GM18505 (cell line): Measurements from ENCODE around the gene RELN.

Source experiments
- ATAC-seq: cut with Tn5 transposase; IDR thresholded peaks from one replicate; pipeline ENCODE4 v1.9.1; 2021; ENCODE audit not compliant: unreplicated experiment
- POLR2A ChIP-seq: IDR thresholded peaks from 4 replicates; pipeline ENCODE4 v1.6.1; 2011; ENCODE audit warnings: borderline replicate concordance; ENCODE audit not compliant: insufficient read depth, insufficient read length; ENCODE audit errors: extremely low read depth

The RELN gene

DNA sequence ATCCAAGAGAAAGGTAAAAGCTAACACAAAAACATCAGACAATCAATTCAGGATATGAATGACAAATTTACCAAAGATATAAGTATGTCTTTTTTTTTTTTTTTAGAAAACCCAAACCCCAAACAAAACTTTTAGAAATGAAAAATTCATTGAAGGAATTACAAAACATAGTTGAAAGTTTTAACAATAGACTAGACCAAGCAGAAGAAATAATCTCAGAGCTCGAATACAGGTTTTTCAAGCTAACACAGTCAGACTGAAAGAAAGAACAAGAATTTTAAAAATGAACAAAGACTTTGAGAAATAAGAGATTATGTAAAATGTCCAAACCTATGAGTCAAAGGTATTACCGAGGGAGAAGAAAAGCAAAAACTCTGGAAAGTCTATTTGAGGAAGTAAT is 345.1 kb downstream of the RELN start:
- ATAC-seq = no peak
- TF ChIP-seq POLR2A = no peak

DNA sequence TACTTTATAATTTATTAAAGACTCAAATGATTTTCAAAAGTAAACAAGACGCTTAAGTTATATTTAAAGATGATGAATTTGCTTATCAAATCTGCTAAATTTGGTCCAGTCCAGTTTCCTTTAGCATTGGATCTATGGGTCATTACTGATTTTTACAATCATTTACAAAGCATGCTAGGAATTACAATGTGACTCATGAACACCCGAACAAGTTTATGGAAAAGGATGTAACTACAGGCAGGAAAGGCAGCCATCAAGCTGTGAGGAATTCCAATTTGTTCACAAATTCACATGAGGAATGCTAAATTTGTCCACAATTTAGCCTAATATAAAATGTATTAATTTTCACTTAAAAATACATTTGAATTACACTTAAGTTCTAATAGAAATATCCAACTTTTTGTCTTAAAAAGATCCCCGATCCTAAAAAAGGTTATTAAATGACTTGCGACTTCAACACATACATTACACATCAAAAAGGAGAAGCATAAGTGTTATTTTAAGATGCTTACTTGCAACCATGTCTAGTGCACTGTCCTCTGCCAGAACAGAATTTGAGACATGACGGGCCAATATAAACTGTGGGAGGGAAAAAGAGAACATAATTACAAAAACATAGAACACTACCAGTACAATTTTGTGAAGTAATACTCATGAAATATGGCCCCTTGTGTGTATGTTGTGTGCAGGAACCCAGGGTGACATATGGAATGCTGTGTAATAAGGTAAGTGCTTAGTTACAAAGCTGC is 349.3 kb downstream of the RELN start:
- no peak for ATAC-seq
- no peak for TF ChIP-seq POLR2A

DNA sequence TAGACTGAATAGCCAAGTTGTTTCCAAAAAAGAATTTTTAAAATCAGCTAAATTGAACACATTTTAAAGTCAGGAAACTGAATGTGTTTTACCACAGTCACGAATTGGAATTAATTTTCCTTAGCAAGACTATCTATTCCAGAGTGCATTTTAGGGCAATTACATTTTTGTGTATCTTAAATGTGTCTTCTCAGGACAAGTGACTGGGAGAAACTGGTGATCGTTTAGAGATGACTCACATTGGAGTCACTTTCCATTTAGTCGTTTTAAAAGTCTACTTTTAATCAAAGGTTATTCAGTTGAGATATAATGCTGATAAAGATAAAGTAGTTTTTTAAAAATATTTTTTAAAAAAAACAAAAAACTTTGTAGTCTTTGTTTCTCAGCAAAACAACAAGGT is 351.7 kb downstream of the RELN start:
- ATAC-seq = no peak
- TF ChIP-seq POLR2A = no peak

DNA sequence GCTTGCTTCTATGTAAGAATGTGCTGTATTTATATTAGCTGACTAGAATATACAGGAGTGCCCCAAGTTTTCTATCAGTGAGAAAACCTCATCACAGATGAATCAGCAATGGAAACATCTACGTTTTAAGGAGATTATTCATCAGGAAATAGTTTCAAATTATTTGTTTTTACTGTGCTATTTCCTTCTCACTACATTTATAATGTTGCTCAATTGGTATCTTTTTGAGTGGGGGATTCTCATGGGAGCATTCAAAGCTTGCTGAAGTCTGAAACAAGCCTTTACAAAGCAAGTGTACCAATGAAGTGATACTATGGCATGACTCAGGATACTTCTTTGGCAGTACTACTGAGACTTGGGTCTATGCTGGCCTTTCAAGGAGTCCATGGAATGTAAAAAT is 352.4 kb downstream of the RELN start:
- ATAC-seq = no peak
- no peak for TF ChIP-seq POLR2A

DNA sequence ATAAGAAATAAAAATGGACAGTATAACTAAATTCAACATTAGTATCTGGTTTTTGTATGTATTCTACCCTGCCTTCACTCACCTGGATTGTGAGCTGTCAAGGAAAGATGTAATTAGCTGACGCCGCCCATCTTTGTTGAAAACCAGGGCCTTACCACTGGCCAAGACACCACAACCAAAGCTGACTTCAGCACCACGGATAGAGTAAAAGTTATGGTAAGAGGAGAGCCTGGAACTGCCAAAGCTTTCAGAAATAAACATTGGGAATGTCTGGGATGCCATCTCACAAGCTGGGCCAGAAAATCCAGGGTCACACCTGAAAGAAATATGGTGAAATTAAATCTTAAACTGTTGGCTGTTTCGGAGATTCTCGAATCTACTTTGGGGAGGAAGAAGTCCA is 353.3 kb downstream of the RELN start:
- no peak for ATAC-seq

DNA sequence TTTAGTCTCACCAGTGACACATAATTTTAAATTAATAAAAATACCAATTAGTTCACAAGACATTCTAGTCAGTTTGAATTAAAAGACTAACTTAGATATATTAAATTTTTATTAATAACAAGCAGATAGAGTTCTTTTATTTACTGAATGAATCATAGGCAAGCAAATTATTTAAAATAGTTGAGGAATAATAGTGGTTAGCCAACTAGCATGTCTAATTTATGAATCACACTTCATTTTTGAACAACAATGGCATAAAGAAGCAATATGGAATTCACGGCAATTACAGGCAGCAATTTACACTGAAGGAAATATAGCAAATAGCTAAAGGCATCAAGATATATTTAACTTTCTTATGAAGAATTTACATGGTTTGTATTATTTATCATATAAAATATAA is 356.5 kb downstream of the RELN start:
- TF ChIP-seq POLR2A = no peak
- ATAC-seq = no peak

More for the DNA sequence above, 353.3 kb downstream of the RELN start:
- TF ChIP-seq POLR2A = no peak

DNA sequence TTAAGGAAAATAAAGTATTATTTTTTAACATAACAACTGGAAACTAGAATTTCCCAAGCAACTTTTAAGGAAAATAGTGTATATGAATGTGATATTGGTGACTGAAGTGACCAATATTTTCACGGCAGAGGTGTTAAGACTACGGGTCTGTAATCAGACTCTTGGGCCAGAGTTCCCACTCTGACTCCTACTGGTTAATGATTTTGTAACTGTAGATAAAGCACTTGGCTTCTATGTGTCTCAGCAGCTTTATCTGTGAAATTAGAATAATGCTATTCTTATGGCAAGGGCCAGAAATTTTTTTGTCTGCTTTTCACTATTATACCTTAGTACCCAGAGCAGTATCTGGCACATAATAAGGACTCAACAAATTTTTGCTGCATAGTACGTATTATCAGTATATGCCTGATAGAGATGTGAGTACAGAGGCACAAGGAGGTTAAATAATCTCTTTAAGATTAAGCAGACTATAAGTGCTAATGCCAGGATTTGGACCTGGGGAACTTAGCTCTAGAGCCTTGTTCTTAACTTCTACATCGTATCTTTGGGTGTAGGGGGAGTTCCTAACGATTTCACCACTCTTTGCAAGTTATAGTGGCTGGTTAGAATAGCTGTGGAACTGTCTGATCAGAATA is 357.3 kb downstream of the RELN start:
- no peak for TF ChIP-seq POLR2A
- ATAC-seq = no peak

DNA sequence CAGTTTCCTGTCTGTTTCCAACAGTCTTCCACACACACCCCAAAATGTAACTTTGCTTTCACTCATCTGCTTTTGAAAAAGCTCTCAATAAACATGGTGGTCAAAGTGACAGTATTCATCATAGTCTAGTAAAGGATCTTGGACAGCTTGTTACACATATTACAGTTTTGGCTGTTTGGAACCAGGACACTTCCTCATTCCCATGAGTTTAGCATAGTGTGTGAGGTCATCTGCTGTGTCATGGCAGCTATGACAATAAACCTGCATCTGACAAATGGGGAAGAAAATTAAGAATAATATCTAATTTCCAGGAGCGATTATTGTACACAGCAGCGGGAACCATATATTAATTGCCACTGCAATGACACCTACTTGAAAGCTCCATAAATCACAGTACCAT is 359.1 kb downstream of the RELN start:
- no peak for TF ChIP-seq POLR2A
- ATAC-seq = no peak

DNA sequence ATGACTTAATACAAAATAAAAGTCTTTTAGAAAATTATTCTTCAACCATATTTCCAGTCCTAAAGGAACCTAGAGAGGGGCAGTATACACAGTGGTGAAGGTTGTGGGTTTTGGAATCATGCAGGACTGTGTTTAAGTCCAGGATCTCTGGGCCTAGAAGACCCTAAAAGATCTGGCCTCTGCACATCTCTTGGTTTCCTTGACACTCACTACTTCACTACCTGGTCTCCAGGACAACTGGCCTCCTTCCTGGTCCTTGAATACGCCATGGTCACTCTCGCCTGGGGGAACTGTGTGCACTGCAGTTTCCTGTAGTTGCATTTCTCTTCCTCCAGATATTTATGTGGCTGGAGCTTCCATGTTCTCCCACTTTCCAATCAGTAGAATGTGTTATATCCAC is 360.7 kb downstream of the RELN start:
- ATAC-seq = no peak
- no peak for TF ChIP-seq POLR2A

DNA sequence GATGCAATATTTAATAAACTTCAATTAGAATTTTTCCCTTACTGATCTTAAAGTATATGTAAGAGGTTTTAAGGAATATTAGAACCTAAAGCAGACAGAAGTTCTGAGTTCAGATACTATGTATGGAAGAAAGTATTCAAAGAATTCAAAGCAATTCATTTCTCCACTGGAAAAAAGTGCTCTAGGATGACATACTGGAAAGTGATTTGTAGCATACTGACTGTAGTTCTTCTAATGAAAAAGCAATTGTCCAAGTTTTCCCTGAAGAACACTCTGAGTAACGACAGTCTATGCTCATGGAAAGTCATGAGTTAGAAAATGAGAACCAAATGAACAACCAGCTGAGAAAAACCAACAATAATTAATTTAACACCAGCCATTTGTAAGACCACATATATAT is 362.7 kb downstream of the RELN start:
- TF ChIP-seq POLR2A = no peak
- no peak for ATAC-seq

DNA sequence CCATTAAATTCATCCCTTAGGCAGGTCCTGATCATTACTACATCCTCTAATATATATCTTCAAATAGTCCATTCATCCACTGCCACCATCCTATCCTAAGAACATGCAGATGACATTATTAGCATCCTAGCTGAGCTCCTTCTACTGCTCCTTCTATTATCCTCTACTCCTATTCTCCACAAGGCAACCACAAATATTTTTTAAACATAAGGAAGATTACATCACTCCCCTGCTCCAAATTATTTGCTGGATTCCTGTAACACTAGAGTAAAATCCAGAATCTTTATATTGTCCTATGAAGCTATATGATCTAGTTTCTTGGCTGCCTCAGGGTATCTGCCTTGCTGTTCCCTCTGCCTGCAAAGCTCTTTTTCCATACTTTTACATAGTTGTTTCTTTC is 367.2 kb downstream of the RELN start:
- no peak for TF ChIP-seq POLR2A
- ATAC-seq = no peak

DNA sequence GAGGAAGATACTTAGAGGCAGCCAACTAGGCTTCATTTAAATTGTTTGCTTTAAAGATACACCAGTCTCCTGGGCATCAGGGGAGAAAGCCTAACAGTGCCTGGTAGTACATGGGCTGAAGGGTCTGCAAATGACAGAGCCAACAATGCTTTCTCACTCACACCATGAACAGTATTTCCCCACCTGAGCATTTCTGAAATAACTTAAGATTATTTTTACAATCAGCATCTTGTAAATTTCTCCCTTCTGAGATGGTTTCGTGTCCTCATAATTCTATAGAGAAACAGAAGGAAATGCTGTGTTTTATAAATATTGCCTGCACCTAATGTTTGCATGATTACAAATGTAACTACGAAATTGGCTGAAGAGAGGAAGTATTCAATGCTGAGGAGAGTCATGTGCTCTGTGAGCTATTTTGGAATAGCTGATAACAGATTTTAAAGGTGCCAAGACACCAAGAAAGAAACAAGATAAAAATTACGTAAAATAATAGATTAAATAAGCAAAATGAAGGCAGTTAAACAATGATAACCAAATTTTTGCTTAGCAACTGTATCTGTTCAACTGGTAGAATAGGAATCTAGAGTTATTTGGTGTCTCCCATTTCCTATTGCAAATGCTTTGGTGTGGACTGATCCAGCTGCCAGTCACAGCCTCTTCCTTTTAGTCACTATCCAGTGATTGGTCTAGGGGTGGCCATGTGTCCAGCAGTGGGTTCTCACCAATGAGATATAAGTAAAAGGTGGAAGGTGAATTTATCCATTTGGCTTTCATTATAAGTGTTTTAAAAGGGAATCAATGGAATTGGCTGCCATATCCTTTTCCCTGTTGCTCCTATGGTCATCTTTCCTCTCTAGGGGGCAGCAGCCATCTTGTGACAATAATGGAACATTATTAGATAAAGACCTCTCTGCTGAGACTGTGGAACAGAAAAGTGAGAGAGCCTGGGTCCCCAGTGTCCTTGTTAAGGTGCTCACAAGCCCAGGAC is 375.5 kb downstream of the RELN start:
- no peak for TF ChIP-seq POLR2A
- no peak for ATAC-seq

DNA sequence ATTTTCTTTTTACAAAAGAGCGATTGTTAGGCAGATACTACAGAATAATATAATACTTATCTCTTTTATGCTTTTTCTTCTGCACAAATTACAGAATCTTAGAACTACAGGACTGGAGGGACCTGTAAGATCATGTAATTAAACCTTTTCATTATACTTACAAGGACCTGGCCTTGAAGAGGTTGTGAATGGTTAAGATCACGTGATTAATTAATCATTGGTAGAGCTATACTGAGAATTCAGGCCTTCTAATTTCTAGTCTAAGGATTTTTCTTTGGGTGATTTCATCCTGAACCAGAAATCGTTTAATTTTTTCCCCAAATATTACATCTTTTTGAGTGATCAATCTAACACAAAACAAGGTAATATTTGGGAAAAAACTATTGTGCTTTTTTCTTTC is 379.7 kb downstream of the RELN start:
- ATAC-seq = no peak
- TF ChIP-seq POLR2A = no peak
